Melanocyte of skin (primary cell): ENCODE results near the gene USP26. TPM values are rescaled to one million over a fixed set of nuclear protein-coding genes. Genes with fewer than 3 reads are reported as not detected.

Experiments
- total RNA-seq, 2 donors: library from RNA; depleted of rRNA; stranded (reverse); fragments of >200 nt; gene quantifications; 2 replicates each; pipeline ENCODE4 v1.2.3, GENCODE V29; 2012

USP26 gene, protein sequence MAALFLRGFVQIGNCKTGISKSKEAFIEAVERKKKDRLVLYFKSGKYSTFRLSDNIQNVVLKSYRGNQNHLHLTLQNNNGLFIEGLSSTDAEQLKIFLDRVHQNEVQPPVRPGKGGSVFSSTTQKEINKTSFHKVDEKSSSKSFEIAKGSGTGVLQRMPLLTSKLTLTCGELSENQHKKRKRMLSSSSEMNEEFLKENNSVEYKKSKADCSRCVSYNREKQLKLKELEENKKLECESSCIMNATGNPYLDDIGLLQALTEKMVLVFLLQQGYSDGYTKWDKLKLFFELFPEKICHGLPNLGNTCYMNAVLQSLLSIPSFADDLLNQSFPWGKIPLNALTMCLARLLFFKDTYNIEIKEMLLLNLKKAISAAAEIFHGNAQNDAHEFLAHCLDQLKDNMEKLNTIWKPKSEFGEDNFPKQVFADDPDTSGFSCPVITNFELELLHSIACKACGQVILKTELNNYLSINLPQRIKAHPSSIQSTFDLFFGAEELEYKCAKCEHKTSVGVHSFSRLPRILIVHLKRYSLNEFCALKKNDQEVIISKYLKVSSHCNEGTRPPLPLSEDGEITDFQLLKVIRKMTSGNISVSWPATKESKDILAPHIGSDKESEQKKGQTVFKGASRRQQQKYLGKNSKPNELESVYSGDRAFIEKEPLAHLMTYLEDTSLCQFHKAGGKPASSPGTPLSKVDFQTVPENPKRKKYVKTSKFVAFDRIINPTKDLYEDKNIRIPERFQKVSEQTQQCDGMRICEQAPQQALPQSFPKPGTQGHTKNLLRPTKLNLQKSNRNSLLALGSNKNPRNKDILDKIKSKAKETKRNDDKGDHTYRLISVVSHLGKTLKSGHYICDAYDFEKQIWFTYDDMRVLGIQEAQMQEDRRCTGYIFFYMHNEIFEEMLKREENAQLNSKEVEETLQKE
- total RNA-seq = not detected

DNA sequence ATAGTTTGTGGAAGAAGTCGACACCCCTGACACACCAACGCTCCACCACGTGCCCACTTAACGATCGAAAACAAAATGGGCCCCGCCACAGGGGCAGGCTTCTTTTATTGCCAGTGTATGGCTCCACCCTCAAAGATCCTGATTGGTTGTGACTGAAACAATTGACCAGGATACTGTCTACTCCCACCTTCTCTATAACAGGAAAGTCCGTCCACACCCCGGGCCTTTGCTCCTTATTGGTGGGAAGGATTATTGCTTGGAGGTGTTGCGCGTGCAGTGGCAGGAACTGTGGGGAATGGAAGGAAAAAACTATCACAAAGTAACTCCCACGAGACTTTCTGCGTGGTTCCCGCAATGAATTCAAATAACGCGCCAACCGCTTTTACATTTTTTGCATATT, at the start of gene USP26:
Gene USP26, minus strand, starts transcription at position 79 of the 400 bp plus-strand sequence. CDS start 68,889 bp downstream, outside the sequence.

Other genes with a start within 250 kb of the USP26 start
- gene HS6ST2, start 138.5 kb downstream of the USP26 start, total RNA-seq = under 1 TPM; under 0.01 to 0.33 TPM
- gene TFDP3, start 121.2 kb upstream of the USP26 start, total RNA-seq = not detected